Heart right ventricle (tissue), 16 donors: ENCODE measurements around the gene DHX8. TPM values are rescaled to one million over a fixed set of nuclear protein-coding genes. Genes with fewer than 3 reads are reported as not detected.

Experiments
- ATAC-seq, 8 donors: fragments of 200-7000 bp; cut with Tn5 transposase; one replicate each; pipeline ENCODE4 v1.9.1; 2020; ENCODE audit warnings: mild to moderate bottlenecking in 8 of 8, moderate library complexity in 8 of 8, moderate number of reproducible peaks in 1 of 8
- DNase-seq, 2 donors: peaks; one replicate each; pipeline ENCODE4 v3.0.0-alpha.2; 2020
- H3K27ac ChIP-seq, 10 donors: fragments of 200-600 bp; sonication (generic) in 2 of 10; one replicate each; pipeline versions ENCODE4 v1.5.0 to v1.8.0; 2020 to 2022; ENCODE audit warnings: mild to moderate bottlenecking in 3 of 10
- H3K27me3 ChIP-seq, 7 donors: fragments of 200-600 bp; one replicate each; pipeline ENCODE4 v1.8.0; 2021 to 2022; ENCODE audit warnings: mild to moderate bottlenecking in 2 of 7
- H3K36me3 ChIP-seq, 9 donors: fragments of 200-600 bp; sonication (generic) in 1 of 9; one replicate each; pipeline versions ENCODE4 v1.5.0 to v1.8.0; 2020 to 2022; ENCODE audit warnings: mild to moderate bottlenecking in 2 of 9
- H3K4me1 ChIP-seq, 9 donors: fragments of 200-600 bp; sonication (generic) in 1 of 9; one replicate each; pipeline versions ENCODE4 v1.5.0 to v1.8.0; 2020 to 2022; ENCODE audit warnings: mild to moderate bottlenecking in 4 of 9
- H3K4me3 ChIP-seq, 10 donors: fragments of 200-600 bp; sonication (generic) in 2 of 10; one replicate each; pipeline versions ENCODE4 v1.5.0 to v1.8.0; 2020 to 2022; ENCODE audit warnings: mild to moderate bottlenecking in 7 of 10, moderate library complexity in 2 of 10
- H3K9me3 ChIP-seq, 11 donors: fragments of 200-600 bp in 10 of 11; sonication (generic) in 2 of 11; one replicate each; pipeline versions ENCODE4 v1.5.0 to v1.8.0; 2013 to 2022; ENCODE audit warnings: mild to moderate bottlenecking in 2 of 11, control low read depth in 1 of 11, moderate library complexity in 1 of 11
- CTCF ChIP-seq, 9 donors: fragments of 200-600 bp; sonication (generic) in 2 of 9; IDR thresholded peaks; one replicate each; pipeline versions ENCODE4 v1.5.0 to v1.8.0; 2021 to 2022; ENCODE audit warnings: antibody characterized with exemption in 9 of 9, mild to moderate bottlenecking in 5 of 9, moderate library complexity in 1 of 9
- WGBS, 2 donors: extraction: QIAGEN DNeasy Blood & Tissue Kit; methylation state at CpG; one replicate each; pipeline ENCODE4 v1.1.7; 2013; ENCODE audit warnings: inconsistent platforms in 1 of 2; 5-methylcytosine and 5-hydroxymethylcytosine counted together
- intact Hi-C, 10 donors: fragments of 100-400 bp; cut with DNase I; formaldehyde crosslinking; loops; one replicate each; pipeline versions ENCODE4 v1.11.1 to v1.14.2; 2022
- polyA plus RNA-seq, 2 donors: library from polyadenylated mRNA; stranded (reverse); fragments of 200-250 nt; gene quantifications; one replicate each; pipeline ENCODE4 v1.2.3, GENCODE V29; 2013
- total RNA-seq, 10 donors: library from RNA; stranded (reverse); fragmentation: NEBNext Ultra II Directional in 3 of 10; extraction: Animal tissue kit (Norgen Biotek cat#: 25700) in 3 of 10; gene quantifications; one replicate each; pipeline versions ENCODE4 v1.2.1 to v1.2.4, GENCODE V29; 2021 to 2023
- donor health status: Arrhythmogenic right ventricular cardiomyopathy.
- donor health status: ischemic (EF 13 %, LVEDD 7.1; RV severe dilation, severe dysfunction).
- donor health status: healthy with polysubstance abuse.
- donor health status: DM: no; HTN: yes; CAD: no.
- donor health status: DM: no; HTN: no; CAD: no.
- donor health status: ischemic (EF 25% LVEDD 6.9; RV normal size, moderate dysfunction).
- donor health status: ischemic (EF 25% LVEDD 5.7; RV mildly dilated, moderate dysfunction).
- donor health status: healthy.
- donor health status: DM: yes; HTN: yes; CAD: no.
- donor health status: Ischemic cardiomyopathy.
- donor health status: ischemic (EF 35%, LVEDD 5.7; RV mildly dilated, moderate dysfunction).
- donor health status: nonischemic (EF 11% LVEDD 7.7; RV severe dilation, severe dysfunction).
- donor health status: DM: yes; HTN: yes; CAD: no.
- donor health status: PGD.
- donor health status: ischemic (EF 29% LVEDD 5.4; RV normal size, mild dysfunction).
- donor health status: nonischemic (EF 23%, LVEDD 6.1; RV moderate dilation, normal function).

Gene DHX8
- total and polyA plus RNA-seq, 12 donors: 19.2 to 42.0 (median 28.4) TPM

- 92 to 93% methylated on average over 5 of the region's 5 CpGs for WGBS, 2 donors
- peaks cover 0 to 27% (median 12%) of the 10 kb centered on the region in 9 donors for H3K4me1 ChIP-seq
- peak overlapping the region in 1 of 10 donors; percentile 21 for H3K27ac ChIP-seq
- H3K36me3 ChIP-seq: no peaks in the 10 kb centered on the region
- no peak for TF ChIP-seq CTCF (IDR thresholded peaks at IDR 0.05)
- DNase-seq (no peak), ATAC-seq (no peak)
- H3K27me3 ChIP-seq: peaks cover 0 to 35% (median 0%) of the 10 kb centered on the region in 7 donors
- no peaks in the 10 kb centered on the region for H3K9me3 ChIP-seq
- no peak overlapping the region for H3K4me3 ChIP-seq
- intact Hi-C loops: no loop called here
Observed at GRCh38 chr17:43558805-43559160, 75.0 kb downstream of the DHX8 start.

- H3K27me3 ChIP-seq: peaks cover 0 to 37% (median 0%) of the 10 kb centered on the region in 7 donors
- intact Hi-C loops: no loop called here
- ATAC-seq (peak in 4 of 8 donors; percentile 24 to 69 (median 51)), DNase-seq (no peak)
- peaks cover 0 to 27% (median 12%) of the 10 kb centered on the region in 9 donors for H3K4me1 ChIP-seq
- no peaks in the 10 kb centered on the region for H3K9me3 ChIP-seq
- peak overlapping the region in 3 of 10 donors; percentile 5 to 21 (median 13) for H3K27ac ChIP-seq
- no peak overlapping the region for H3K4me3 ChIP-seq
- WGBS, 2 donors: 68 to 81% methylated on average over 7 of the region's 7 CpGs
- H3K36me3 ChIP-seq: no peaks in the 10 kb centered on the region
- TF ChIP-seq CTCF (IDR thresholded peaks at IDR 0.05): no peak
Observed at GRCh38 chr17:43559161-43559816, 75.5 kb downstream of the DHX8 start.

- H3K27ac ChIP-seq: no peak overlapping the region
- ATAC-seq: no peak
- TF ChIP-seq CTCF (IDR thresholded peaks at IDR 0.05): no peak
- peaks cover 0 to 30% (median 4%) of the 10 kb centered on the region in 7 donors for H3K27me3 ChIP-seq
- 92% methylated on average over 7 of the region's 7 CpGs for WGBS, 2 donors
- no peaks in the 10 kb centered on the region for H3K9me3 ChIP-seq
- intact Hi-C loops: loop anchor here in 4 of 10 donors (5.0 to 10.0 kb wide), 3 partner anchors 38 to 194 kb away; partner anchors contain the start of gene SOST (in 1 of the 4)
- no peak for DNase-seq
- peaks cover 0 to 27% (median 12%) of the 10 kb centered on the region in 9 donors for H3K4me1 ChIP-seq
- no peaks in the 10 kb centered on the region for H3K36me3 ChIP-seq
- H3K4me3 ChIP-seq: no peak overlapping the region
Observed at GRCh38 chr17:43560461-43561427, 77.0 kb downstream of the DHX8 start.
